GM19240 (cell line): ENCODE results near the gene NPY.

Source experiments
- DNase-seq: peaks from one replicate; pipeline ENCODE4 v3.0.0; 2011; ENCODE audit warnings: low spot score; ENCODE audit not compliant: insufficient read length

The NPY gene

GRCh38 chr7:24313777-24314176 is 29.8 kb downstream of the NPY start:
- no peak for DNase-seq

GRCh38 chr7:24316340-24316739 is 32.4 kb downstream of the NPY start:
- DNase-seq: no peak

GRCh38 chr7:24318326-24318725 is 34.3 kb downstream of the NPY start:
- DNase-seq: no peak

DNA sequence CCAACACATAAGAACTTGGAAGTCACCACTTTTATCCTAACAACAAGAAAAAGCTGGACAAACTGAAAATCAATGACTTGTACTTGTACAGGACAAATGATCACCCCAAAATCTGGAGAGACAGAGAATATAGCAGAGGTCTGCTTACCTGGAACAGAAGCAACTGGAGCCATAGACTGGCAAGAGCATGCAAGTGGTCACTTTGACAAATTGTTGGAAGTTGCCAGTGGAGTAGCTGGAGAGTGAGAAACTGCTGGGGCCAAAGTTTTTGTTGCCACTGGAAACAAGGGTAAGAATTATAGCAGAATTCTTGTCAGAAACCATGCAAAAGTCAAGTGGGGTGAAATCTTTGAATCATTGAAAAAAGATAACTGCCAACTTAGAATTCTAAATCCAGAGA is 35.2 kb downstream of the NPY start:
- DNase-seq: no peak

DNA sequence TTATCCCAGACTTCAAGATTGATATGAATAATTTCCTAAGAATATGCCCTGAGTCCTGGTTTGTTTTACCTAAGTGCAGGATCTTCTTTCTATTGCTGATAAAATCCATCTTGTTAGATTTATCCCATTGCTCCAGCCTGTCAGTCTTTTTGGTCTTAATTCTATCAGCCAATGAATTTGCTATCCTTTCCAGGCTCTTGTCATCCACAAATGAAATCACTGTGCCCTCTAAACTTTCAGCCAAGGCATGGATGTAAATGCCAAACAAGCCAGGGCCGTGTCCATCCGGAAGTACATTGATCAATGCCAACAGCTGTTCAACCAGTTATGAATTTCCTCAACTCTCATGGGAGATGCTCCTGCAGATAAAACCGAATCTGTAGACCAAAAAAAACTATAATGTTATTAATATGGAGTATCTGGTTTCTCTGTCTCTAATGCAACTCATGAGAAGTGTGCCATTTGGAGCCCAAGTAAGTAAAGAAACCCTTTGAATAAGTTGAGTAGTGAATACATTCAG is 40.0 kb downstream of the NPY start:
- DNase-seq: no peak

- no peak for DNase-seq
These were observed 41.7 kb downstream of the NPY start for GRCh38 chr7:24325708-24326107.

- no peak for DNase-seq
These were observed 44.1 kb downstream of the NPY start for GRCh38 chr7:24328050-24328449.

DNA sequence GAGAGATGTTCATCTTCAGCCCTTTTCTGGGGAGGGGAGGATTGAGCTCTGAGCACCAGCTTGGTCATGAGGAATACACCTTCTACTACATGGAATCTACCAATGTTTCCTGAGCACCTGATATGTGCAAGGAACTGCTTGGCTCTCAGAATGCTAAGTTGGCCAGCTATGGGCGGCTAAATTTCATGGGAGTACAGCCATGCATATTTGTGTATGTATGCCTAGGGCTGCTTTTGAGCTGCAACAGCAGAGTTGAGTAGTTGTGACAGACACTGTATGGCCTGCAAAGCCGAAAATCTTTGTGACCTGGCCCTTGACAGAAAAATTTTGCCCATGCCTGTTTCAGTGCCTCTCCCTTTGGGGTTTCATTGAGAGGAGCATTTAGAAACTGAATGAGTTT is 44.9 kb downstream of the NPY start:
- no peak for DNase-seq

DNA sequence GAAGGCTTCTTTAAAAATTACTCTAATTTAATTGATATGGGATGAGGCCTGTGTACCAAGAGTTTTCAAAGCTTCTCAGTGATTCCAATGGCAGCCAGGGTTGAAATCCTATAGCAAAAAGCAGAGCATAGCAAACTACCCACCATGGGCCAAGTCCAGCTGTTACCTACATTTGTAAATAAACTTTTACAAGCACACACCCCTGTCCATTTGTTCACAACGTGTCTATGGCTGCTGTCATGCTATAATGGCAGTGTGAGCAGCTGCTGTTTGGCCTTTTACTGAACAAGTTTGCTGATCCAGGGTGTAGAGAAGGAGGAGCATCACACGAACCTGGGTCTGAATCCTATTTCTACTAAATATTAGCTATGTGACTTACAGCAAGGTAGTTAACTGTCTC is 50.0 kb downstream of the NPY start:
- no peak for DNase-seq

- DNase-seq: no peak
These were observed 50.6 kb downstream of the NPY start for GRCh38 chr7:24334627-24335026.

DNA sequence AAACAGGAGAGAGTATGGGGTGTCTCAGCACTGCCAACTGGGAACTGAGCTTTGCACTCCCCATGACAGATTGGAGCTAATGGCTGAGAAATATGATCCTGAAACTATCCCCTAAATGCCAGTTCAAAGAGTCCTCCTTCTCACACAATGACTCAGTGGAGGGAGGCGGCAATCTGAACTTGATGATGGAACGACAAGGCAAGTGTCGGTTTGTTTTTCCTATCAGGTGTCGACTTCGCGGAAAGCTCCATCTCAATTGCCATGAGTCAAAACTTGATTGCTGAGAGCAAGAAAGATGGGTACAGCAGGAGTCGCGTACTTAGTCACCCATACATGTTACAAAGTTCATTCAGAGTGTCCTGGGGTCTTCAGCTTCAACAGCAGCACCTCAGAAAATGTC is 52.5 kb downstream of the NPY start:
- no peak for DNase-seq

GRCh38 chr7:24337180-24337579 is 53.2 kb downstream of the NPY start:
- DNase-seq: no peak

DNA sequence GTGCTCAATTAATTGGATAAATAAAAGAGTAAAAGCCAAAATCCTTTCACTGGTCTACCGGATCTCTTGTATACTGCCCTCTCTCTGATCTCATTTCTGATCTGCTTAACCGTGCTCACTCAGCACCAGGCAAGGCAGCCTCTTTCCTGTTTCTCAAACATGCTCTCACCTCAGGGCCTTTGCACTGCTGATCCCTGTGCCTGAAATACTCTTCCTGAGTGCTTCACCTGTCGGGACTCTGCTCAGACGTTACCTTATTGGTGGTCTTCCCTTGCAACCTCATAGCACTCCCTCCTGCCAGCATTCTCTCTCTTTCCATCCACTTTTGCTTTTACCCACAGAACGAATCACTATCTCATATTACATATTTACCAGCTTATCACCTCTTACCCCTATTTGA is 55.6 kb downstream of the NPY start:
- no peak for DNase-seq

DNA sequence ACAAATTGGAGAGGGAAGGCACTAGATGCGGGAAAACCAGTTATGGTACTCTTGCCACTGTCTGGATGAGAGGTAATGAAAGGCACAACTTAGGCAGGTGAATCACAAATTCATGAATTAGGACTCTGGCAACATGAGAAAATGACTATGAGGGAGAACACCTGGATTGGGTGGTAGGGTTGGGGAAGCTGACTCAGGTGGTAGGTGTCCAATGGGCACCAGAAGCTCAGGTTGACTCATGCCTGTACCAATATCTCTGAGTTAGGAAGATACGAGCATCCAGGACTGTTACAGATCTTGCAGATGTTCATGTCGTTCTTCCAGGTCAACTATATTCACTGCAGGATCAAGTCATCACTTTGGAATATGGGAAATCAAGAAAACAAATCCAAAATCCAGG is 56.7 kb downstream of the NPY start:
- DNase-seq: no peak
